ENCODE data around the gene LSM14B. TPM values are rescaled to one million over a fixed set of nuclear protein-coding genes. Genes with fewer than 3 reads are reported as not detected.

LSM14B gene
- total RNA-seq, 2 donors from 2014 or later, result 39.7 to 87.1 TPM

- no peak overlapping the region for H3K27ac ChIP-seq
- H3K4me1 ChIP-seq (replicated peaks), result no peaks in the 10 kb centered on the region
- H3K27me3 ChIP-seq (replicated peaks; ENCODE audit: insufficient read depth), result no peaks in the 10 kb centered on the region
- no peak for TF ChIP-seq POLR2AphosphoS5 (IDR thresholded peaks at IDR 0.05)
- no peak for TF ChIP-seq POLR2A (IDR thresholded peaks at IDR 0.05)
- TF ChIP-seq, protein P1, sequence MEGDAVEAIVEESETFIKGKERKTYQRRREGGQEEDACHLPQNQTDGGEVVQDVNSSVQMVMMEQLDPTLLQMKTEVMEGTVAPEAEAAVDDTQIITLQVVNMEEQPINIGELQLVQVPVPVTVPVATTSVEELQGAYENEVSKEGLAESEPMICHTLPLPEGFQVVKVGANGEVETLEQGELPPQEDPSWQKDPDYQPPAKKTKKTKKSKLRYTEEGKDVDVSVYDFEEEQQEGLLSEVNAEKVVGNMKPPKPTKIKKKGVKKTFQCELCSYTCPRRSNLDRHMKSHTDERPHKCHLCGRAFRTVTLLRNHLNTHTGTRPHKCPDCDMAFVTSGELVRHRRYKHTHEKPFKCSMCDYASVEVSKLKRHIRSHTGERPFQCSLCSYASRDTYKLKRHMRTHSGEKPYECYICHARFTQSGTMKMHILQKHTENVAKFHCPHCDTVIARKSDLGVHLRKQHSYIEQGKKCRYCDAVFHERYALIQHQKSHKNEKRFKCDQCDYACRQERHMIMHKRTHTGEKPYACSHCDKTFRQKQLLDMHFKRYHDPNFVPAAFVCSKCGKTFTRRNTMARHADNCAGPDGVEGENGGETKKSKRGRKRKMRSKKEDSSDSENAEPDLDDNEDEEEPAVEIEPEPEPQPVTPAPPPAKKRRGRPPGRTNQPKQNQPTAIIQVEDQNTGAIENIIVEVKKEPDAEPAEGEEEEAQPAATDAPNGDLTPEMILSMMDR (IDR thresholded peaks at IDR 0.05), result no peak
- intact Hi-C loops (cut with DNase I), result no loop called here
- no peak overlapping the region for H3K4me3 ChIP-seq
- H3K9me3 ChIP-seq, result no peaks in the 10 kb centered on the region
- H3K36me3 ChIP-seq, result no peaks in the 10 kb centered on the region
- DNase-seq (ENCODE audit: low spot score), result no peak
- 35% methylated on average over 9 of the region's 9 CpGs for WGBS
Measured at GRCh38 chr20:62117362-62117646, 5.0 kb upstream of the LSM14B start.

DNA sequence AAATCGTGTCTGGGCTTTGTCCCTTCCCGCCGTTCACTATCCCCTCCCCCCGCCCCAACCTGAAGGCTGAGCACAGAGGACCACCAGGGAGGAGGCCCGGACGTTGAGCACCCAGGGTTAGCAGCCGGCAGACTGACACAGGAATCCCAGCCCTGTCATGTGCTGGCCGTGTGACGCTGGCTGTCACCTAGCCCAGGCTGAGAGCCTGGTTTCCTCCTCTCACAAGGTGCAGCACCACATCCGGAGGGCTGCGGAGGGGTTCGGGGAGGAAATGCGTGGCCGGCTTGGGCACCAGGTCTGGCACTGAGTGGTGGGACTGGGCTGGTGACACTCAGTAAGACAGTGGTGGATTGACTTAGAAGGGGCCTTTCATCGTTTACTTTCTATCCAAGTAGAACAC, 4.6 kb upstream of the LSM14B start:
- Histone ChIP-seq H3K9me3 (no peaks in the 10 kb centered on the region), H3K27me3 (replicated peaks; ENCODE audit: insufficient read depth) (no peaks in the 10 kb centered on the region), H3K4me3 (no peak overlapping the region), H3K27ac (no peak overlapping the region), H3K36me3 (no peaks in the 10 kb centered on the region), H3K4me1 (replicated peaks) (no peaks in the 10 kb centered on the region)
- 23% methylated on average over 15 of the region's 15 CpGs for WGBS
- TF ChIP-seq POLR2AphosphoS5 (IDR thresholded peaks at IDR 0.05) (no peak), POLR2A (IDR thresholded peaks at IDR 0.05) (no peak)
- TF ChIP-seq, protein P1 (IDR thresholded peaks at IDR 0.05), result no peak
- no peak for DNase-seq (ENCODE audit: low spot score)
- intact Hi-C loops (cut with DNase I), result no loop called here

- Histone ChIP-seq H3K27ac (no peak overlapping the region), H3K9me3 (no peaks in the 10 kb centered on the region), H3K4me3 (no peak overlapping the region), H3K27me3 (replicated peaks; ENCODE audit: insufficient read depth) (no peaks in the 10 kb centered on the region), H3K4me1 (replicated peaks) (peaks cover 3% of the 10 kb centered on the region), H3K36me3 (no peaks in the 10 kb centered on the region)
- no peak for TF ChIP-seq POLR2A (IDR thresholded peaks at IDR 0.05)
- TF ChIP-seq POLR2AphosphoS5 (IDR thresholded peaks at IDR 0.05), result no peak
- TF ChIP-seq, protein P1 (IDR thresholded peaks at IDR 0.05), result no peak
- 47% methylated on average over 21 of the region's 21 CpGs for WGBS
- no peak for DNase-seq (ENCODE audit: low spot score)
- intact Hi-C loops (cut with DNase I), result no loop called here
Measured at GRCh38 chr20:62118113-62119043, 3.9 kb upstream of the LSM14B start.

- intact Hi-C loops (cut with DNase I), result no loop called here
- Histone ChIP-seq H3K4me3 (no peak overlapping the region), H3K27me3 (replicated peaks; ENCODE audit: insufficient read depth) (no peaks in the 10 kb centered on the region), H3K27ac (no peak overlapping the region), H3K4me1 (replicated peaks) (peaks cover 10% of the 10 kb centered on the region), H3K9me3 (no peaks in the 10 kb centered on the region), H3K36me3 (no peaks in the 10 kb centered on the region)
- DNase-seq (ENCODE audit: low spot score), result no peak
- TF ChIP-seq POLR2AphosphoS5 (IDR thresholded peaks at IDR 0.05) (no peak), POLR2A (IDR thresholded peaks at IDR 0.05) (no peak)
- TF ChIP-seq, protein P1 (IDR thresholded peaks at IDR 0.05), result no peak
- WGBS, result 82% methylated on average over 5 of the region's 5 CpGs
Measured at GRCh38 chr20:62119115-62119514, 3.2 kb upstream of the LSM14B start.

Data from prostate gland (tissue), 2 donors.